ENCODE measurements around the gene SEMA7A. TPM values are rescaled to one million over a fixed set of nuclear protein-coding genes. Genes with fewer than 3 reads are reported as not detected.

Gene SEMA7A
- total RNA-seq, 1 donor from 2014 or later, result 5.5 TPM

DNA sequence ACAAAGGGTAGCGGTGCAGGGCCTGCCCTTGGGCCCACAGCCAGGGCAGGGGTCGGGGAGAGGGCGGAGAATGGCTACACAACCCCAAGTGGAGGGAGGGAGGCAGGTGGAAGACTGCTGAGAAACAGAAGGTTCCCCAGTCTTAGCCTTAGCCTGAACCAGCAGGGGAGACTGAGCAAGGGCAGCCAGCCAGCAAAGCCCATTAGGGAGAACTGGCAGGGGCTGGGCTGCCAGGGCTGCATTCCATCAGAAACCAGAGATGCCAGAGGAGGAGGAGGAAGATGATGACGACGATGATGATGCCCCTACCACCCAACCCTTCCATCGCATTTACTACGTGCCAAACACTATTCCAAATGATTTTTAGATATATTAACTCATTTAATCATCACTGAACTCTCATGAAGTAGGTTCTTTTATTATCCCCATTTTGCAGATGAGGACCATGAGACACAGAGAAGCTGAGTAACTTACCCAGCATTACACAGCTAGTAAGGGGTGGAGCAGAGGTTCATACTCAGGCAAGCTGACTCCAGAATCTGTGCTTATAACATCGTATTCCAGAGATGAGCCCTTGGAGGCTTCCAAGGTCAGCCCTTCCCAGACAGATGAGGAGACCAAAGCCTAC lies 8.7 kb downstream of the SEMA7A start:
- DNase-seq (ENCODE audit: low spot score in 2 of 2), result no peak
- Histone ChIP-seq H3K27ac (no peak overlapping the region), H3K36me3 (no peaks in the 10 kb centered on the region), H3K4me1 (peaks cover 0 to 10% of the 10 kb centered on the region in 2 donors), H3K9me3 (no peaks in the 10 kb centered on the region), H3K27me3 (no peaks in the 10 kb centered on the region), H3K4me3 (no peak overlapping the region)
- intact Hi-C loops (cut with DNase I), result no loop called here
- TF ChIP-seq, protein P1, sequence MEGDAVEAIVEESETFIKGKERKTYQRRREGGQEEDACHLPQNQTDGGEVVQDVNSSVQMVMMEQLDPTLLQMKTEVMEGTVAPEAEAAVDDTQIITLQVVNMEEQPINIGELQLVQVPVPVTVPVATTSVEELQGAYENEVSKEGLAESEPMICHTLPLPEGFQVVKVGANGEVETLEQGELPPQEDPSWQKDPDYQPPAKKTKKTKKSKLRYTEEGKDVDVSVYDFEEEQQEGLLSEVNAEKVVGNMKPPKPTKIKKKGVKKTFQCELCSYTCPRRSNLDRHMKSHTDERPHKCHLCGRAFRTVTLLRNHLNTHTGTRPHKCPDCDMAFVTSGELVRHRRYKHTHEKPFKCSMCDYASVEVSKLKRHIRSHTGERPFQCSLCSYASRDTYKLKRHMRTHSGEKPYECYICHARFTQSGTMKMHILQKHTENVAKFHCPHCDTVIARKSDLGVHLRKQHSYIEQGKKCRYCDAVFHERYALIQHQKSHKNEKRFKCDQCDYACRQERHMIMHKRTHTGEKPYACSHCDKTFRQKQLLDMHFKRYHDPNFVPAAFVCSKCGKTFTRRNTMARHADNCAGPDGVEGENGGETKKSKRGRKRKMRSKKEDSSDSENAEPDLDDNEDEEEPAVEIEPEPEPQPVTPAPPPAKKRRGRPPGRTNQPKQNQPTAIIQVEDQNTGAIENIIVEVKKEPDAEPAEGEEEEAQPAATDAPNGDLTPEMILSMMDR (IDR thresholded peaks at IDR 0.05), result no peak

DNA sequence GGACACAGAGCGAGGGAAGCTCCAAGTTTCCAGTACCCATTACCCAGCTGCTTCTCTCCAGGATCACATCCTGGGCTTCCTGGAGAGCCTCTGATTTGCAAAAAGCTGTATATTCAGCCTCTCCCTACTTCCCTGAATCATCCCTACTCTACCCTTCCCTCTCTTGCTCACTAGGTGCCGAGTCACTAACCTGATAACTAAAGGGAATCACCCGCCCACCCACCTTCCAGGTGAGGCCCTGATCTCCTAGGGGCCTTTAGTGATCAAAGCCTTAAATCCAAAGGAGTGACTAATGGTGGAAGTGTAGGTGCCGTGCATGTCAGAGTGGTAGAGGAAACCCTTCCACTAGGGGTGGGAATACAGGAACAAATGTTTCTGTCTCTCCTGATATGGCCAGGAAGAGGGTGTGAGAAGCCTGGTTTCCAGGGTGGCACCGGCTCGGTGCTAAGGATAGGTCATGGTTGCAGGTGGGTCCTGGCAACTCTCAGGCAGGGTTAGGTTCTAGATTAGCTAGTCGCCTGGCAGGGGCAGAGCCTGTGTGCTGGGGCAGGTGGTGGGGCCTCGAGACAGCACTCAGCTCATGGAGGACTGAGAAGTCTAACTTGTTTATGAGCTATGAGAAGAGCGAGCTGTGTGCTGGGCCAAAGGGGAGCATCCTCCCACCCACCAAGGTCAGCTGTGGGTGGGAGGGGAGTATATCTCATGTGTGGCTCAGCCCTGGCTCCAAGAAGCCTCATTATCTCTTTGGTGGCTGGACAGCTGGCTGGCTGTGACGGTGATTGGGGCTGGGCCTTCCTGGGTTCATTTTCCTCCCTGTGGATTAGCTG lies 10.1 kb downstream of the SEMA7A start:
- no peaks in the 10 kb centered on the region for H3K9me3 ChIP-seq
- H3K27me3 ChIP-seq, result no peaks in the 10 kb centered on the region
- no peaks in the 10 kb centered on the region for H3K36me3 ChIP-seq
- TF ChIP-seq, protein P1 (IDR thresholded peaks at IDR 0.05), result no peak
- H3K4me3 ChIP-seq, result no peak overlapping the region
- peaks cover 0 to 10% of the 10 kb centered on the region in 2 donors for H3K4me1 ChIP-seq
- intact Hi-C loops (cut with DNase I), result no loop called here
- H3K27ac ChIP-seq, result no peak overlapping the region
- DNase-seq (ENCODE audit: low spot score in 2 of 2), result no peak

DNA sequence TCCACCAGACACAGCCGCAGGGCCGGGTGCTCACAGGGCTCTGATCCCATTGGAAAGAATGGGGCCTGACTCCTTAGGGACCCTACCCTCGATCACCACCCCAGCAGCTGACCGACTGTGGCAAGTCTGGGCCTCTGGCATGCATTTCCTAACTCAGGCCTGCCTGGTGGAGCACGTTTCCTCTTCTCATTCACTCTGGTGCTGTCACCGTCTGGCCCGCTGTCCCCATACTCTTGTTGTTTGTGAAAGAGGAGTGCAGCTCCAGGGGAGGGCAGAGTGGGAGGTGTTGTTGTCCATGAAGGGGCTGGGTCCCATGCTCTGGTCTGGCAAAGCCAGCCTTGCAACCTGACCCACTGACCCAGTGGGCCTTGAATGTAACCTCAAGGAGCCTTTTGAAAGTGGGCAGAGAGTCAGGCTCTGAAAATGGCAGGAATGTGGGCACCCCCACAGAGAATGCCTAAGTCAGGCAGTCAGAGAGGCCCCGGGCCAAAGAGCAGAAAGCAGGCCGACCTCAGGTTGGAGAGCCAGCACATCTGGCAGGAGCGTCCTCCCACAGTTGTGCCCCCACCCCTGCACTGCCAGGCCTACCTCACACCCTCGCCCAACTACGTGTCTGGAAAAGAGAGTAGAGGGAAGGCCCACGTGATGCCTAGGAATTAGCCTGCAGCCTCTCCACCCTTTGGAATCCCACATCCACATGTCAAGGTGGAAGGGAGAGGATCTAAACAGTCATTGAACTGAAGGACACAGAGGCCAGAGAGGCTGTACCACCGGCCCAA lies 10.9 kb downstream of the SEMA7A start:
- H3K27me3 ChIP-seq, result no peaks in the 10 kb centered on the region
- H3K9me3 ChIP-seq, result no peaks in the 10 kb centered on the region
- no peaks in the 10 kb centered on the region for H3K36me3 ChIP-seq
- peaks cover 0 to 10% of the 10 kb centered on the region in 2 donors for H3K4me1 ChIP-seq
- DNase-seq (ENCODE audit: low spot score in 2 of 2), result peak in 1 of 2 donors; percentile 68
- TF ChIP-seq, protein P1 (IDR thresholded peaks at IDR 0.05), result no peak
- H3K4me3 ChIP-seq, result no peak overlapping the region
- peak overlapping the region; percentile 53 to 69 for H3K27ac ChIP-seq
- intact Hi-C loops (cut with DNase I), result no loop called here

DNA sequence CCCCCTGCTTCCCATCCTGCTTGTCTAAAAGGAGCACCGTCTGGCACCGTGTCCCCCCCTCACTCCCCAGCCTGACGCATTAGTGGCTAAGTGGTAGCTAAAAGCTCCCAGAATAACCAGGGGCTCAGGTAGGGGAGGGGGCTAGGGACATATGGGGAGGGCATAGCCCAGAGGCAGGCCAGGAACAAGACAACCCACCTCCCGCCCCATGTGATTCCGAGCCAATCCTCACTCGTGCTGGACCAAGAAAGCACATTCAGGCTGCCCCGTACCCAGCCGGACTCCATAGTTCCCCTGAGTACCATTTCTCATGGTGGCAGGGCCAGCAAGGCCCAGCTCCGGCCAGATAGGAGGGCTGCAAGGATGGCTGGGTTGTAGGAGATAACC lies 11.5 kb downstream of the SEMA7A start:
- Histone ChIP-seq H3K27ac (peak overlapping the region; percentile 53 to 69), H3K4me3 (no peak overlapping the region), H3K4me1 (peaks cover 0 to 10% of the 10 kb centered on the region in 2 donors), H3K36me3 (no peaks in the 10 kb centered on the region), H3K9me3 (no peaks in the 10 kb centered on the region), H3K27me3 (no peaks in the 10 kb centered on the region)
- intact Hi-C loops (cut with DNase I), result no loop called here
- no peak for DNase-seq (ENCODE audit: low spot score in 2 of 2)
- TF ChIP-seq, protein P1 (IDR thresholded peaks at IDR 0.05), result no peak

DNA sequence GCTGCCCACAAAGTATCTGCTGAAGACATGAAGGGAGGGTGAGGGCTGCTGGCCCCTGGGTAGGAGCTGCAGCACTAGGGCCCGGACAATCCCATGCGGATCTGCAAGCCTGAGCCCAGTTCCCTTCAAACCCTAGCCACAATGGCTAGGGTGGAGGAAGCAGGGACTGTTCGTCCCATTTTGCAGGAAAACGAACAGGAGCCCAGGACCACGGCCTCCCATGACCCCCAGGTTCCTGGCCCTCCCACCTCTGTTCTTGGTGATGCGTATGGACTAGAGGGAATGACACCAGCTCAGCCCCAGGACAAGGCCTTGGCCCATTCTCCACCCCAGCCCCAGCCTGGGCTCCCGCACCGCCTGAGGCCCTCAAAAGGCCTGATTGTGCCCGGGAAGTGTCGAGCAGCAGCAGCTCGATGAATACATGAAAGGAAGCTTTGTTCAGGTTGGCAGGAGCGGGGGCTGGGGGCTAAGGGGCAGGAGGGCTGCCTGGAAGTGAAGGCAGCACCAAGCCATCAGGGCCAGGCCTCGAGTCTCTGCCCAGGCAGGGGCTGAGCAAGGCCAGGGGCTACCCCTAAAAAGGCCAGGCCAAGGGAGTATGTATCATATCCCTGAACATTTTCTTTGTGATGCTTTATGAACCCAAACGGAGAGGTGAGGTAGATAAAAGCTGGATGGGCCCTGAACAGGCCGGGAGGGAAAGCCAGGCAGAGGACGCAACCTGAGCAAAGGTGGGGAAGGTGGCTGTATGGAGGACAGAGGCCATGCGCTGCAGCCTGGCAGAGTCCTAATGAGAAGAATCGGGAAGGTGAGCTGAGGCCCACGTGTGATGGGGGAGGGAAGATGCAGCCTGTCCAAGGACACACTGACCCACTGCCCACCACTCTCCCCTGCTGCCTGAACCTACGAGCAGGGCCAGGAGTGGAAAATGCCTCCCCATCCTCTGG lies 12.2 kb downstream of the SEMA7A start:
- intact Hi-C loops (cut with DNase I), result no loop called here
- H3K36me3 ChIP-seq, result no peaks in the 10 kb centered on the region
- no peak overlapping the region for H3K4me3 ChIP-seq
- H3K9me3 ChIP-seq, result no peaks in the 10 kb centered on the region
- no peak for DNase-seq (ENCODE audit: low spot score in 2 of 2)
- H3K27me3 ChIP-seq, result no peaks in the 10 kb centered on the region
- peak overlapping the region in 1 of 2 donors; percentile 69 for H3K27ac ChIP-seq
- H3K4me1 ChIP-seq, result peaks cover 0 to 10% of the 10 kb centered on the region in 2 donors
- TF ChIP-seq, protein P1 (IDR thresholded peaks at IDR 0.05), result no peak
